ENCODE data around the gene COG5. TPM values are rescaled to one million over a fixed set of nuclear protein-coding genes. Genes with fewer than 3 reads are reported as not detected.

The COG5 gene
- polyA plus RNA-seq, 1 of the 3 experiments (the other 2 are of a cell fraction) = 21.2 TPM

GRCh38 chr7:107579885-107580715 lies 16.4 kb upstream of the COG5 start, which contains the start of gene BCAP29:
Gene BCAP29, plus strand, starts transcription at chr7:107580246. Its CDS starts 527 bp downstream, at chr7:107580773.
- Histone ChIP-seq H2AFZ (ENCODE audit: low read depth) (peak within 1 kb of the TSS; percentile 80), H3K9me2 (no peaks in the 10 kb centered on the region), H4K20me1 (ENCODE audit: insufficient read depth) (no peaks in the 10 kb centered on the region), H3F3A (replicated peaks; ENCODE audit: insufficient read depth) (no peaks in the 10 kb centered on the region), H3K4me2 (peak within 1 kb of the TSS; percentile 70), H3K4me3 (ENCODE audit: low read depth in 2 of 2, low read length in 1 of 2) (peak within 1 kb of the TSS; percentile 77 to 98), H3K9ac (peak within 1 kb of the TSS; percentile 90), H3K4me1 (ENCODE audit: control insufficient read depth in 1 of 2, insufficient read depth in 2 of 2, low read depth in 1 of 2, low read length in 1 of 2) (peaks cover 12 to 23% of the 10 kb centered on the region in 2 experiments; a peak in 2 of 4 replicates), H3K9me3 (no peaks in the 10 kb centered on the region), H3K79me2 (ENCODE audit: insufficient read depth) (peaks cover 61% of the 10 kb centered on the region), H3K27me3 (ENCODE audit: insufficient read depth) (no peaks in the 10 kb centered on the region), H3K36me3 (replicated peaks in 1 of 2; ENCODE audit: control insufficient read depth in 1 of 2, insufficient read depth in 2 of 2, low read length in 1 of 2) (peaks cover 47 to 48% of the 10 kb centered on the region in 2 experiments), H3K27ac (ENCODE audit: low read depth in 2 of 2, low read length in 1 of 2) (peak within 1 kb of the TSS; percentile 68 to 95)
- ChIA-PET POLR2A (interaction anchor here (0.5 to 2.2 kb wide), 6 partner anchors 16 to 431 kb away, joined by 3 to 14 read pairs (median 4); partner anchors contain the start of genes COG5 and DUS4L), CTCF (interaction anchor here (0.6 to 1.9 kb wide), 17 partner anchors 14 to 299 kb away, joined by 3 to 11 read pairs (median 4); partner anchors contain the start of genes CBLL1, COG5 and DUS4L)
- peak; percentile 96 for DNase-seq
- WGBS (ENCODE audit: low lambda C conversion rate) = 1% methylated on average over 45 of the region's 89 CpGs
- TF ChIP-seq MXI1 (IDR thresholded peaks at IDR 0.05; ENCODE audit: low read depth, low read length) (peak; percentile 83), GABPA (IDR thresholded peaks at IDR 0.05; ENCODE audit: low read depth) (no peak; the same call in 1 of the 2 replicates), PBX3 (IDR thresholded peaks at IDR 0.05) (no peak), RXRA (IDR thresholded peaks at IDR 0.05; ENCODE audit: borderline replicate concordance, low read depth) (peak; percentile 33; the same call in 1 of the 2 replicates), TAF1 (IDR thresholded peaks at IDR 0.05; ENCODE audit: borderline replicate concordance, low read depth, low read length) (peak; percentile 60; the same call in 1 of the 2 replicates), POLR2AphosphoS5 (IDR thresholded peaks at IDR 0.05; ENCODE audit: low read depth, low read length) (peak; percentile 89), RFX5 (IDR thresholded peaks at IDR 0.05; ENCODE audit: low read length) (peak; percentile 14; the same call in 1 of the 2 replicates), RCOR1 (IDR thresholded peaks at IDR 0.05; ENCODE audit: low read length) (peak; percentile 30; the same call in 1 of the 2 replicates), CHD2 (IDR thresholded peaks at IDR 0.05; ENCODE audit: low read length, partially characterized antibody) (peak; percentile 68), JUND (IDR thresholded peaks at IDR 0.05) (no peak), SIN3A (IDR thresholded peaks at IDR 0.05; ENCODE audit: borderline replicate concordance, low read depth, low read length) (peak; percentile 64; the same call in 1 of the 2 replicates), NFIC (IDR thresholded peaks at IDR 0.05; ENCODE audit: borderline replicate concordance) (peak; percentile 46), TCF12 (IDR thresholded peaks at IDR 0.05) (peak; percentile 9; the same call in 1 of the 2 replicates), RAD21 (IDR thresholded peaks at IDR 0.05; ENCODE audit: low read length) (peak; percentile 66), SMC3 (IDR thresholded peaks at IDR 0.05; ENCODE audit: low read depth, low read length) (peak; percentile 64), CTCF (IDR thresholded peaks at IDR 0.05) (peak; percentile 41), EP300 (IDR thresholded peaks at IDR 0.05; ENCODE audit: borderline replicate concordance in 1 of 2, low read depth in 1 of 2, low read length in 1 of 2) (peak in 1 of 2 experiments; percentile 33; a peak in 1 of 4 replicates), TEAD4 (IDR thresholded peaks at IDR 0.05; ENCODE audit: borderline replicate concordance, insufficient read depth) (0 out of 2 replicates have a peak, but pooled peaks have one; percentile 9), GATA2 (CRISPR knock-in tag; IDR thresholded peaks at IDR 0.05) (no peak), USF1 (IDR thresholded peaks at IDR 0.05; ENCODE audit: borderline replicate concordance, low read depth) (no peak)
- TF ChIP-seq, protein P1, sequence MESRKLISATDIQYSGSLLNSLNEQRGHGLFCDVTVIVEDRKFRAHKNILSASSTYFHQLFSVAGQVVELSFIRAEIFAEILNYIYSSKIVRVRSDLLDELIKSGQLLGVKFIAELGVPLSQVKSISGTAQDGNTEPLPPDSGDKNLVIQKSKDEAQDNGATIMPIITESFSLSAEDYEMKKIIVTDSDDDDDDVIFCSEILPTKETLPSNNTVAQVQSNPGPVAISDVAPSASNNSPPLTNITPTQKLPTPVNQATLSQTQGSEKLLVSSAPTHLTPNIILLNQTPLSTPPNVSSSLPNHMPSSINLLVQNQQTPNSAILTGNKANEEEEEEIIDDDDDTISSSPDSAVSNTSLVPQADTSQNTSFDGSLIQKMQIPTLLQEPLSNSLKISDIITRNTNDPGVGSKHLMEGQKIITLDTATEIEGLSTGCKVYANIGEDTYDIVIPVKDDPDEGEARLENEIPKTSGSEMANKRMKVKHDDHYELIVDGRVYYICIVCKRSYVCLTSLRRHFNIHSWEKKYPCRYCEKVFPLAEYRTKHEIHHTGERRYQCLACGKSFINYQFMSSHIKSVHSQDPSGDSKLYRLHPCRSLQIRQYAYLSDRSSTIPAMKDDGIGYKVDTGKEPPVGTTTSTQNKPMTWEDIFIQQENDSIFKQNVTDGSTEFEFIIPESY (IDR thresholded peaks at IDR 0.05; ENCODE audit: borderline replicate concordance, low read depth) = peak; percentile 48; the same call in 1 of the 2 replicates
- TF ChIP-seq, protein P2, sequence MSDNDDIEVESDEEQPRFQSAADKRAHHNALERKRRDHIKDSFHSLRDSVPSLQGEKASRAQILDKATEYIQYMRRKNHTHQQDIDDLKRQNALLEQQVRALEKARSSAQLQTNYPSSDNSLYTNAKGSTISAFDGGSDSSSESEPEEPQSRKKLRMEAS (IDR thresholded peaks at IDR 0.05; ENCODE audit: low read depth) = peak; percentile 74; the same call in 1 of the 2 replicates

All from SK-N-SH (cell line).